Mammary epithelial cell (primary cell): ENCODE data around the gene RAB11A.

Experiments
- CTCF ChIP-seq, 2 donors: IDR thresholded peaks in 1 of 2; conservative IDR thresholded peaks in 1 of 2; 2 replicates each; pipeline ENCODE4 v1.5.1; 2011 to 2012; ENCODE audit warnings: inconsistent platforms in 2 of 2, low read length in 2 of 2, mild to moderate bottlenecking in 2 of 2, control low read depth in 1 of 2, low read depth in 1 of 2; ENCODE audit not compliant: insufficient read depth in 1 of 2; ENCODE audit errors: extremely low read depth in 1 of 2
- EZH2 ChIP-seq: IDR thresholded peaks from 2 replicates; pipeline ENCODE4 v1.6.1; 2012; ENCODE audit warnings: low read length, inconsistent platforms, borderline replicate concordance

- no peak for TF ChIP-seq CTCF (conservative IDR thresholded peaks at IDR 0.05 in 1 of 2, IDR thresholded peaks at IDR 0.05 in 1 of 2; ENCODE audit: extremely low read depth in 1 of 2, insufficient read depth in 1 of 2, low read depth in 1 of 2, low read length in 2 of 2)
- TF ChIP-seq EZH2, result no peak
Observed at GRCh38 chr15:65914386-65914785, 45.1 kb downstream of the RAB11A start.
